Anterior cingulate cortex (tissue), 58 donors: ENCODE data around the gene REEP6.
A peak's percentile ranks its signal among the peaks of the same experiment; 100 is the strongest.

Experiments used
- DNase-seq, 58 donors: peaks; one replicate each; lab custom pipeline; 2025; lab: John Stamatoyannopoulos, UW

Gene REEP6

DNA sequence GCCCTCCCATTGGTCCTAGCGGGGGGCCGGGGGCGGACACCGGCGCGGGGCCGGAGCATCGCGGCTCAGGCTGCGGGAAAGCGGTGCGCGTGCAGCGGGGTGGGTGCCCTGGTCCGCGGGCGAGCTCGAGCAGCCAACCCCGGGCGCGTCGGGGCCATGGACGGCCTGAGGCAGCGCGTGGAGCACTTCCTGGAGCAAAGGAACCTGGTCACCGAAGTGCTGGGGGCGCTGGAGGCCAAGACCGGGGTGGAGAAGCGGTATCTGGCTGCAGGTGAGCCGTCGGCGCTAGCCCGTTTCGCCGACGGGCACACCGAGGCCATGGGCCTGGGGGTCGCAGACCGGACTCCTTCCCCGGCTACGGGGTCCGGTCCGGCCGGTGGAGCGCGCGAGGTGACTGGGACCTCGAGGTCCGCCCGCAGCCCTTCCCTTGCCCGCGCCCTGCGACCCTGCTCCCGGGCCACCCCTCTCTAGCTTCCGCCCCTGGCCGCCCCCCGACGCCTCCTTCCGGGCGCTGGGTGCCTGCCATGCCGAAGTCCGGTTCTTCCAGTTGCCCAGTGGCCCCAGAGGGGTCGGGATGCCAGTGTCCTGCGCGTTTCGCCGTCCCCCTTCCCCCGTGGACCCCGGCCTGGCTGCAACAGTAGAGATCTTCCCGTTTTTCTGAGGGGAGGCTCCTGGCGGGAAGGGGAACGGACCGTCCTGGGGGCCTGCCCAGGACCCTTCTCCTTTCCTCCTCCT is at the start of gene REEP6:
Gene REEP6 (plus strand): TSS at position 68 of the 735 bp plus-strand sequence. CDS start 89 bp downstream, at position 157.
- no peak for DNase-seq

GRCh38 chr19:1441677-1442438 is 49.1 kb upstream of the REEP6 start:
- DNase-seq, result no peak

DNA sequence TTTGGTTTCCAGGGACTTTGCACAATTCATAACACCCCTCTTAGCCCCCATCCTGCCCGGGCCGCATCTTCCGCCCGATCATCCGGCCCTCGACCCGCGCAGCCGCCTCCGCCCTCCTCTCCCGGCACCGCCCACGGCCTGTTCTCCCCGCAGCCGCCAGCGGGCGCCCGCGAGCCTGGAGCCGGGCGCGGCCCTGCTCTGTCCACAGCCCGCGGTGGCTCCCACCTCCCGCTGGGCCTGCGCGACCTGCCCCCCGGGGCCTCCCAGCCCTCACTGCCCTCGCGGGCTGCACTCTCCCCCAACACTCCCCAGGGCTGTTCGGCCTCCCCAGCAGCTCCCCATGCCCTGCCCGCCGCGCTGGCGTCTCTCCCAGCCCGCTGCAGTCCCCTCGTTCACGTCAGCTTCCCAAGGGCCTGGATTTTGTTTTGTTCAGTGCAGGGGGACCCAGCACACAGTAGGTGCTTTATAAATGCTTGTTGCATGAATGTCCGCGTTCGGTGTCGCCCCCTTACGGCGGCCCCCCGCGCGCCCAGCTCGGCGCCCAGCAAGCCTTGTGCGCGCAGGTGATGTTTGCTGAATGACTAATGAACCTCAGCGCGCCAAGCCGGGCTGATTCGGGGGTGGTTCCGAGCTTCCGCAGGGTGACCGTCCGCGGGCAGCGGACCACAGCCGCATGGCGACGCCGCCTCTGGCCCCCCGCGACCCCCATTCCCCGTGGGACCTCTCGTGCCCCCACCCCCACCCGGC is 45.6 kb upstream of the REEP6 start:
- peak in 50 of 58 donors; percentile 22 to 79 (median 55) for DNase-seq

DNA sequence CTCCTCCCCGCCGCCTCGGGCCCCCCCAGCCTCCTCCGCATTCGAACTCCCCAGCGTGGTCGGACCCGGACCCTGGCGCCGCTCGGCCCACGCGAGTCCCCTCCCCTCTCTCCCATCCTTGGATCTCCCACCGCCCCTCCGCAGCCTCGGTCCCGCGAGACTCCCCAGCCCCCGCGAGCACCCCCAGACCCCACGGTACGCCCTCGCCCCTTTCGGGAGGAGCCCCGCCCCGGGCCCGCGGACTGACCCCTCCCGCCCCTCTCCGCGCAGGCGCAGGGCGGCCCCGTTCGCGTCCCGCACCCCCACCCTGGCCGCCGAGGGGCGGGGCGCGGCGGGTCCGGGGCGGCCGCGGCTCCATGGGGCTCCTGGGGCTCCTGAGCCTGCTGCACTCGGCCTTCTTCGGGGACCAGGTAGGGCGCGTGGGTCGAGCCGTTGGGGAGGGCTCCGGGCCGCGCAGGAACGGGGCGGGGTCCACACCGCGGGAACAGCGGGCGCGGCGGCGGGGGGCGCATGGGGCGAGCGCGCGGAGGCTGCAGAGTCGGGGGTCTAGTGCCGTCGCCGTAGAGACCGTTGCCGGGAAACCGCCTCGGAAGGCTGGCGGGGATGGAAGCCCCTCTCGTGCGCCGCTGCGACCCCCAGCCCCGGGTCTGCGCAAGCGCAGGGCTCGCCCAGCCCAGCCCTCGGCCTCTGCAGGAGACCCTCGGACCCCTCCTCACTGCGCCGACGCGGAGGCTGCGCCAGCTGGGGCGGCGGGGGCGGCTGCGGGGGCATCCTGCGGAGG is 44.9 kb upstream of the REEP6 start:
- DNase-seq, result peak in 48 of 58 donors; percentile 17 to 77 (median 49)

GRCh38 chr19:1446713-1447481 is 44.1 kb upstream of the REEP6 start:
- peak in 4 of 58 donors; percentile 16 to 52 (median 30) for DNase-seq

DNA sequence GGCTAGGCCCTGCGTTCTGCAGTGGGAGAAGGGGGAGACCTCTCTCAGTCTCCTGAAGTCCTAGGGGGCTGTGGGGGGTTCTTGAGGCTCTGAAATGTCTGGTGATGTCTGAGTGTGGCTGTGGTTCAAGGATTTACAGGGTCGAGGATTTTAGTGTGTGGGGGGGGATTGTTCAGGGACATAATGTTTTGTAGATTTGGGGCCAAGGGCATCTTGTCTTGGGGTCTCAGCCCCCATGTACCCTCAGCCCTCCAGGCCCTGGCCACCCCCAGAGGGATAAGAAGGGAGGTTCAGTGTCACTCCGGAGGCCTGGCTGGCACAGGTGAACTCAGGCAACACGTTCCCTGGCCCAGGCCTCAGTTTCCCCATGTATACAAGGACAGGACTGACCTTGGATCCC is 43.5 kb upstream of the REEP6 start:
- DNase-seq, result no peak

DNA sequence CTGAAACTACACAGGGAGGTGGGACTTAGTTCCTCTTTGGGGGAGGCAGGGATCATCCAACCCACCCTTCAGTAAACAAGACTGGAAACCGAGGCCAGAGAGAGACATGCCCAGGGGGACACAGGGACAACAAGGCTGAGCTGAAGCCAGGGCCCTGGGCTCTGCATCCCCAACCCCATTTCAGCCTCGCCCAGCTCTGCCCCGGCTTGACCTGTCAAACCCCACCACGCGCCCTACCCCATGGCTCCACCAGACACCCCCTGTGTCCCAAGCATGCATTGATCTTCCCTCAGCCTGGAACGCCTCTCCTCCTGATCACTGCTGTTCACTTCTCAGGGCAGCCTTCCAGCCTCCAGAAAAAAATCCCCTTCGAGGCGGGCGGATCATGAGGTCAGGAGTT is 43.0 kb upstream of the REEP6 start:
- no peak for DNase-seq

DNA sequence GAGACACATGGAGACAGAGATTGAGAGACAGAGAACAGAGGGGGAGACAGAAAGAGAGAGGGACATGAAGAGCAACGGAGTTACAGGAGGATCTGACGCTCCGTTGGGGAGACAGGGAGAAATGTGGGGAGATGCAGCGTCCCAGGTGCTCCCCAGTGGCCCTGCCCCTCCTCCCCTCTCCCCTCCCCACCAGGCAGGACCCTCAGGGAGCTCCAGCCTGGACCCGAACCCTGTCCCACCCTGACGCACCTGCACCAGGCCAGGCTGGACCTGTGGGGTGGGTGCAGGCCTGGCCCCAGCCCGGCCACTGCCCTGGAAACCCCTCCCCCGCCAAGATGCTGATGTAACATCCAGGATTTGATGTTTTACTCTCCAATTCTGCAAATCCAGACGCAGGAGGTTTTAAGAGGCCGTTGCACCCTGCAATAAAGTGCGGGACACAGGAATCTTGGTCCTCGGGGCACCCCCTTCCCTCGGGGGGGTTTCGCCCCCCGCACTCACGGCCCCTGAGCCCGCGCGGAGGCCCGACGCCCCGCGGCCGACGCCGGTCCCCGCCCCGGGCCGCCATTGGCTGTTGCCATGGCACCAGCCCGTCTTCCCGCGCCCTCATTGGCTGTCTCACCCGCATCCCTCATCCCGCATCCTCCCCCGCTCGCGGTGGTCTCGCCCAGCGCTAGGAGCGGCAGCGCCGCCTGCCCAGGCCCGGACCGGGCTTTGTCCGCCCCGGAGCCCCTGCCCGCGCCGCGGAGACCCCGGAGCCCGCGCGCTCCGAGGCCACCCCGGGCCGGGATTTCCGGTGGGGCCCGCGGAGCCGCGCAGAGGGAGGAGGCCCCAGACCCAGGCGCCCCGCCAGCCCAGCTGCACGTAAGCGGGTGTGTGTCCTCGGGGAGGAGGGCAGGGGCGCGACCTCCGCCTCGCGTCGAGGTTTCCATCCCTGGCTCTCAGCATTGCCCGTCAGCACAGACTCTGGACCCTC is 41.2 kb upstream of the REEP6 start, which contains the start of gene APC2:
Gene APC2 (plus strand): TSS at position 655 of the 976 bp plus-strand sequence. CDS start 2,881 bp downstream, outside the sequence.
- DNase-seq, result peak; percentile 32 to 93 (median 82)

DNA sequence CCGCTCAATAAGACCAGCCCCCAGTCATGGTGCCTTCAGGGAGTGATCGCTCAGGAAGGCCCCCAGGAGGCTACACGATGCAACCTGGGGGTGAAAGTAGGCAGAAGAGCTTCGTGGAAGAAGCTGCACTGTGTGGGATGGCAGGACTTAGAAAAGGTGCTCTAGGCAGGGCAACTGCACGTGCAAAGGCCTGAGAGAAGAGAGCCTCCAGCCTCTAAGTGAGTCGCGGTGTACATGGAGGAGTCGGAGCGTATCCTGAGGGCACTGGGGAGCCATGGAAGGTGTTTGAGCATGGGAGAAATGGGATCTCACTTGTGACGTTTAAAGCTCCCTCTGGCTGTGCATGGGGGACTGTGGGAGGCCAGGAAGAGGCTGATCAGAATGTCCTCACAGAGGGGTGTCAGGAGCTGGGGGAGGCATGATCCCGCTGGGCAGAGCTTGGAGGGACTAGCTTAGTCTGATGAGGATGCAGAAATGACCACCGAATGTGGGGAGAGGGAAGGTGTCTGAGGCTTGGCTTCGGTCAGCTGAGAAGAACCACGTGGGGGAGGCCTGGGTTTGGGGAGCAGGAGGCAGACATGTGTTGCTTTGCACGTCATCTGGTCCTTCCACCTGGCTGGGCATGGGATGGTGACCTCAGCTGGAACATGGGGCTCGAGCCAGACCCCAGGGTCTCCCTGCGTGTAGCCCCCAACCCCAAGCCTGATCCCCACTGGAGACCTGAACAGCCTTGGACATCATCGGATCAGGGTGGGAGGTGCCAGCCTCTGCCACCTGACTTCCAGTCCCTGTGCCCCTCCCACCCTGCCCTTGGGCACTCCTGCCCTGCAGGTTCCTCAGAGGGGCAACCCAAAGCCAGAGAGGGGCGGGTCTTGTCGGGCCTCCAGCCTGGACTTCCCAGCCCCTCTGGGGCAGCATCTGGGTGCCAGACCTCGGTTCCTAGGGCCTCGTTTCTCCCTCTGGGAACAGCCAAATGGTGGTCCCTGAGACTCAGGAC is 39.9 kb upstream of the REEP6 start:
- peak in 42 of 58 donors; percentile 21 to 85 (median 55) for DNase-seq

DNA sequence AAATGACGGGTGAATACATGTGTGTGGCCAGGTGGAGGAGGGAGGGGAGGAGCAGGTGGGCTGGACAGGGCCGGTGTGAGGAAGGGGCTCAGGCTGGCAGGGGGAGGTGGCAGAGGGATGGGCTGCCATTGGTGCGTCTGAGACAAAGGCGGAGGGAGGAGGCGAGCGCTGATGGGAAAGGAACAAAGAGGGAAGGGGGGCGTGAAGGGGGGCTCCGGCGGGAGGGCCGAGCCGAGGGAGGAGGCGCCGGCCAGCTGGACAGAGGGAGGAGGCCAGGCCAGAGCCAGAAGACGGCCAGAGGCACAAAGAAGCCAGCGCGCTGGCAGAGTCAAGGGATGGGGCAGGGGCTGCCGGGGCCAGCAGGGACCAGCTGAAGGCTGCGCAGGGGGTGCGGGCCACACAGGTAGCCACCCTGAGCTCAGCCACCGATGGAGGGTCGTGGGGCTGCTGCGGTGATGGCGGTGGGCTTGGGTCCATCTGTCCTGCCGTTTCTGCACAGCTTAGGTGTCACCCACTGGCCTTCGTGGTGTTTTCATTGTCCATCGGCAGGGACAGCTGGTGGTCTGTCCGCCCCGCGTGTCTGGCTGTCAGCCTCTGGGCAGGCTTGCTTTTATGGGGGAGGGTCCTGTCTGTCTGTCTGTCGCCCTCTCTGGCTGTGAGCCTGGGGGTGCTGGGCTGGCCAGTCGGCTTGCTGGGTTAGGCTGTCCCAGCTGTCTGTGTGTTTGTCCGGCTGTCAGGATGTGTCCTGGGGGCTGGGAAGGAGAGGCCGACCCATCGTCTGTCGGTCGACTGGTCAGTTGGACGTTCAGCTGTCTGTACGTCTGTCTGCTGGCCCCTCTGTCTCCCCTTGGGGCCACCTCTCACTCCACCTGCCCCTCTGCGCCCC is 38.8 kb upstream of the REEP6 start:
- DNase-seq, result peak in 57 of 58 donors; percentile 13 to 90 (median 71)

GRCh38 chr19:1452802-1453524 is 38.0 kb upstream of the REEP6 start:
- DNase-seq, result peak in 2 of 58 donors; percentile 24 to 54

- DNase-seq, result peak; percentile 37 to 98 (median 93)
Measured at GRCh38 chr19:1453525-1454364, 37.2 kb upstream of the REEP6 start.

DNA sequence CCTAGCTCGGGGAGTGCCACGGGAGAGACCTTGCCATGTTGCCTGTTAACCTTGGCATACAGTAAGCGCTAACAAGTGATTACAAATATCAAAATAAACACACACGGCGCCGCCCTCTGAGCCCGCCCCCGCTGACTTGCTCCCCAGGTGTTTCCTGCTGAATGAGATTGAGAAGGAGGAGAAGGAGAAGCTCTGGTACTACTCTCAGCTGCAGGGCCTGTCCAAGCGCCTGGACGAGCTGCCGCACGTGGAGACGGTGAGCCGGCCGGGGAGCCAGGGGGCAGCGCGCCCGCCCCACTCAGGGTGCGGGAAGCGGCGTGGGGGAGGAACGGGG is 36.0 kb upstream of the REEP6 start:
- no peak for DNase-seq
